ENCODE measurements around the gene SGCA. TPM values are rescaled to one million over a fixed set of nuclear protein-coding genes. Genes with fewer than 3 reads are reported as not detected.
A peak's percentile ranks its signal among the peaks of the same experiment; 100 is the strongest.

SGCA gene
- total and polyA plus RNA-seq, 2 of the 13 experiments (the other 11 are each of a cell fraction or from before 2014, with no cell fraction given) = not detected

DNA sequence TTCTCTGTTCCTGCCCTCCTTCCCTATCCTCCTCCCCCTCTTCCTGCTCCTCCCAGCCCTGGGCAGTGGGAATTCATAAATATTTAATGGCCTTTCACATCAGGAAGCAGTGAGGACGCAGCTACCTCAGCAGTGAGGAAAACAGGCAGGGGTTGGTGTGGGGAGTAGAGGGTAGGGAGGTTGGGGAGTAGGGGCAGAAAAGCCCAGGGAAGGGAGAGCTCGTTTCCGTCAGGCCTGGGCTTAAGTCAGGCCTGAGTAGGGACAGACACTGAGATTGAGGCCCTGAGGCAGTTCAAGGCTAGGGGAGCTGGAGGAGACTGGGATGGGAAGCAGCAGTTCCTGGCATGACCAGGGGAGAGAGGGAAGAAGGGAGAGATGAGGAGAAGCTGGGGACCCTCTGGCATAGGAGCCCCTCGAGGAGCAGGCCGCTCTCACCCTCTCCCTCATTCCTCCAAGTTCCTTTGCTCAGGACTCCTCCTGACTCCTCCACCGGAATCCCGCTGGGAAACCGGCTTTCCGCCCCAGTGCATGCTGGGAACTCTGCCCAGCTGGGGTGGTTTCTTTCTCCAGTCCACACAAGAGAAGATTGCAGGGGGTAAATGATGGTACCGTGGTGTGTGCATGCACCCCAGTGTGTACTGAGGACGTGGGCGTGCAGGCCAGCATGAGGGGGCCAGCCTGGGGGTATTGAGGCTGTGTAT lies 42.0 kb upstream of the SGCA start (continued):
- TF ChIP-seq KLF12 (CRISPR knock-in tag; IDR thresholded peaks at IDR 0.05; ENCODE audit: borderline replicate concordance) (no peak), ATF3 (CRISPR knock-in tag; IDR thresholded peaks at IDR 0.05) (no peak), HES4 (CRISPR knock-in tag; IDR thresholded peaks at IDR 0.05; ENCODE audit: borderline replicate concordance) (no peak), ZBTB20 (CRISPR knock-in tag; IDR thresholded peaks at IDR 0.05; ENCODE audit: borderline replicate concordance, low read depth) (no peak), ZSCAN9 (CRISPR knock-in tag; IDR thresholded peaks at IDR 0.05; ENCODE audit: borderline replicate concordance) (no peak), PAF1 (CRISPR knock-in tag; IDR thresholded peaks at IDR 0.05) (no peak), SUZ12 (IDR thresholded peaks at IDR 0.05; ENCODE audit: low read depth, low read length) (peak; percentile 34), NFIB (CRISPR knock-in tag; IDR thresholded peaks at IDR 0.05; ENCODE audit: borderline replicate concordance) (no peak), HNF1A (IDR thresholded peaks at IDR 0.05; ENCODE audit: low read depth) (no peak), HNF1A (CRISPR knock-in tag; IDR thresholded peaks at IDR 0.05; ENCODE audit: borderline replicate concordance) (no peak), ELF4 (CRISPR knock-in tag; IDR thresholded peaks at IDR 0.05; ENCODE audit: borderline replicate concordance) (no peak), ZFP36L2 (CRISPR knock-in tag; IDR thresholded peaks at IDR 0.05) (no peak), PREB (CRISPR knock-in tag; IDR thresholded peaks at IDR 0.05) (no peak), MAFG (CRISPR knock-in tag; IDR thresholded peaks at IDR 0.05) (no peak), AGO1 (IDR thresholded peaks at IDR 0.05; ENCODE audit: low read depth, low read length, poor library complexity, severe bottlenecking) (no peak)
- TF ChIP-seq, protein P1, sequence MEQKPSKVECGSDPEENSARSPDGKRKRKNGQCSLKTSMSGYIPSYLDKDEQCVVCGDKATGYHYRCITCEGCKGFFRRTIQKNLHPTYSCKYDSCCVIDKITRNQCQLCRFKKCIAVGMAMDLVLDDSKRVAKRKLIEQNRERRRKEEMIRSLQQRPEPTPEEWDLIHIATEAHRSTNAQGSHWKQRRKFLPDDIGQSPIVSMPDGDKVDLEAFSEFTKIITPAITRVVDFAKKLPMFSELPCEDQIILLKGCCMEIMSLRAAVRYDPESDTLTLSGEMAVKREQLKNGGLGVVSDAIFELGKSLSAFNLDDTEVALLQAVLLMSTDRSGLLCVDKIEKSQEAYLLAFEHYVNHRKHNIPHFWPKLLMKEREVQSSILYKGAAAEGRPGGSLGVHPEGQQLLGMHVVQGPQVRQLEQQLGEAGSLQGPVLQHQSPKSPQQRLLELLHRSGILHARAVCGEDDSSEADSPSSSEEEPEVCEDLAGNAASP (CRISPR knock-in tag; IDR thresholded peaks at IDR 0.05; ENCODE audit: borderline replicate concordance) = no peak
- TF ChIP-seq, protein P2, sequence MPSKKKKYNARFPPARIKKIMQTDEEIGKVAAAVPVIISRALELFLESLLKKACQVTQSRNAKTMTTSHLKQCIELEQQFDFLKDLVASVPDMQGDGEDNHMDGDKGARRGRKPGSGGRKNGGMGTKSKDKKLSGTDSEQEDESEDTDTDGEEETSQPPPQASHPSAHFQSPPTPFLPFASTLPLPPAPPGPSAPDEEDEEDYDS (CRISPR knock-in tag; IDR thresholded peaks at IDR 0.05) = 0 out of 2 replicates have a peak, but pooled peaks have one; percentile 14
- TF ChIP-seq, protein P3, sequence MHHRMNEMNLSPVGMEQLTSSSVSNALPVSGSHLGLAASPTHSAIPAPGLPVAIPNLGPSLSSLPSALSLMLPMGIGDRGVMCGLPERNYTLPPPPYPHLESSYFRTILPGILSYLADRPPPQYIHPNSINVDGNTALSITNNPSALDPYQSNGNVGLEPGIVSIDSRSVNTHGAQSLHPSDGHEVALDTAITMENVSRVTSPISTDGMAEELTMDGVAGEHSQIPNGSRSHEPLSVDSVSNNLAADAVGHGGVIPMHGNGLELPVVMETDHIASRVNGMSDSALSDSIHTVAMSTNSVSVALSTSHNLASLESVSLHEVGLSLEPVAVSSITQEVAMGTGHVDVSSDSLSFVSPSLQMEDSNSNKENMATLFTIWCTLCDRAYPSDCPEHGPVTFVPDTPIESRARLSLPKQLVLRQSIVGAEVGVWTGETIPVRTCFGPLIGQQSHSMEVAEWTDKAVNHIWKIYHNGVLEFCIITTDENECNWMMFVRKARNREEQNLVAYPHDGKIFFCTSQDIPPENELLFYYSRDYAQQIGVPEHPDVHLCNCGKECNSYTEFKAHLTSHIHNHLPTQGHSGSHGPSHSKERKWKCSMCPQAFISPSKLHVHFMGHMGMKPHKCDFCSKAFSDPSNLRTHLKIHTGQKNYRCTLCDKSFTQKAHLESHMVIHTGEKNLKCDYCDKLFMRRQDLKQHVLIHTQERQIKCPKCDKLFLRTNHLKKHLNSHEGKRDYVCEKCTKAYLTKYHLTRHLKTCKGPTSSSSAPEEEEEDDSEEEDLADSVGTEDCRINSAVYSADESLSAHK (CRISPR knock-in tag; IDR thresholded peaks at IDR 0.05; ENCODE audit: borderline replicate concordance) = no peak
